Measurements from ENCODE around the gene DCUN1D3. TPM values are rescaled to one million over a fixed set of nuclear protein-coding genes. Genes with fewer than 3 reads are reported as not detected.
"Not testable (repeated sequence)": the region's sequence is repeated elsewhere in the genome, so short reads cannot be mapped to it uniquely, and the experiment has no call there.

The DCUN1D3 gene
- polyA plus RNA-seq, 2 of the 4 experiments (the other 2 are of a cell fraction): 5.2 to 7.2 TPM

DNA sequence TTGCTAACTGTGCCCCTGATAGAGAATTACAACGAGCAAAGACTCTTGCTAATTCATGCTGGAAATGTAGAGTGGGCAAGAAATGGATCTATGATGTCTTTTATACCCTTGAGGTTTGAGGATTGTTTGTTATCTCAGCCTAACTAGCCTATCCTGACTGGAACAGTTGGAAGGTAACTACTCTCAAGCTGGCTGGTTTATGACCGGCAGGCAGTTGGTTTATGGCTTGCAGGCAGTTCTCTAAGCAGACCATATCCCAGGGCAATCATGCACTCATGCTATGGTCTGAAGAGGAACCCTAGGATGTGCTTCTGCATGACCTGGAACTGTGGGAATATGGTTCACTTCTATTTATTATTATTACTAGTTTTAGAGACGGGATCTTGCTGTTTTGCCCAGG is 49.5 kb upstream of the DCUN1D3 start:
- no peak overlapping the region for H3K4me3 ChIP-seq
- H3K9me3 ChIP-seq: no peaks in the 10 kb centered on the region
- POLR2A ChIA-PET: no interaction called here
- FAIRE-seq (no peak), DNase-seq (ENCODE audit: low read depth in 1 of 2, low spot score in 1 of 2) (no peak), ATAC-seq (peak; percentile 19; a peak in 1 of 6 replicates)
- no peak overlapping the region for H3K4me2 ChIP-seq
- no peak overlapping the region for H3K27ac ChIP-seq
- no peaks in the 10 kb centered on the region for H3K4me1 ChIP-seq
- CTCF ChIA-PET: interaction anchor here (1.4 to 1.7 kb wide), 2 partner anchors 12 to 99 kb away, joined by 3 to 6 read pairs; no protein-coding TSS in a partner anchor
- WGBS (ENCODE audit: missing lambda C conversion rate): 45% methylated on average over 3 of the region's 3 CpGs
- TF ChIP-seq MAFK (IDR thresholded peaks at IDR 0.05; ENCODE audit: partially characterized antibody): no peak

GRCh38 chr16:20948444-20948843 is 48.3 kb upstream of the DCUN1D3 start:
- ATAC-seq: no peak
- Histone ChIP-seq H3K27ac (no peak overlapping the region), H3K4me1 (no peaks in the 10 kb centered on the region), H3K4me2 (no peak overlapping the region), H3K4me3 (no peak overlapping the region), H3K9me3 (no peaks in the 10 kb centered on the region)
- no peak for DNase-seq (ENCODE audit: low read depth in 1 of 2, low spot score in 1 of 2)
- ChIA-PET POLR2A (no interaction called here), CTCF (interaction anchor here (0.9 to 1.7 kb wide), 3 partner anchors 10 to 98 kb away, joined by 3 to 6 read pairs (median 4); no protein-coding TSS in a partner anchor)
- no peak for FAIRE-seq
- WGBS (ENCODE audit: missing lambda C conversion rate): 62% methylated on average over 9 of the region's 9 CpGs
- no peak for TF ChIP-seq HEYL (CRISPR knock-in tag; IDR thresholded peaks at IDR 0.05)
- no peak for TF ChIP-seq MYC (IDR thresholded peaks at IDR 0.05; ENCODE audit: borderline replicate concordance, low read length)
- no peak for TF ChIP-seq ZNF302 (CRISPR knock-in tag; IDR thresholded peaks at IDR 0.05)
- TF ChIP-seq ESRRA (IDR thresholded peaks at IDR 0.05; ENCODE audit: borderline replicate concordance, low read length): no peak
- no peak for TF ChIP-seq BHLHE40 (IDR thresholded peaks at IDR 0.05; ENCODE audit: low read depth, low read length)
- no peak for TF ChIP-seq EP300 (IDR thresholded peaks at IDR 0.05)
- no peak for TF ChIP-seq NPAS2 (CRISPR knock-in tag; IDR thresholded peaks at IDR 0.05; ENCODE audit: borderline replicate concordance)
- no peak for TF ChIP-seq TP53 (CRISPR knock-in tag; IDR thresholded peaks at IDR 0.05)
- TF ChIP-seq HMGXB4 (CRISPR knock-in tag; IDR thresholded peaks at IDR 0.05; ENCODE audit: borderline replicate concordance): no peak
- no peak for TF ChIP-seq ZSCAN20 (CRISPR knock-in tag; IDR thresholded peaks at IDR 0.05)

DNA sequence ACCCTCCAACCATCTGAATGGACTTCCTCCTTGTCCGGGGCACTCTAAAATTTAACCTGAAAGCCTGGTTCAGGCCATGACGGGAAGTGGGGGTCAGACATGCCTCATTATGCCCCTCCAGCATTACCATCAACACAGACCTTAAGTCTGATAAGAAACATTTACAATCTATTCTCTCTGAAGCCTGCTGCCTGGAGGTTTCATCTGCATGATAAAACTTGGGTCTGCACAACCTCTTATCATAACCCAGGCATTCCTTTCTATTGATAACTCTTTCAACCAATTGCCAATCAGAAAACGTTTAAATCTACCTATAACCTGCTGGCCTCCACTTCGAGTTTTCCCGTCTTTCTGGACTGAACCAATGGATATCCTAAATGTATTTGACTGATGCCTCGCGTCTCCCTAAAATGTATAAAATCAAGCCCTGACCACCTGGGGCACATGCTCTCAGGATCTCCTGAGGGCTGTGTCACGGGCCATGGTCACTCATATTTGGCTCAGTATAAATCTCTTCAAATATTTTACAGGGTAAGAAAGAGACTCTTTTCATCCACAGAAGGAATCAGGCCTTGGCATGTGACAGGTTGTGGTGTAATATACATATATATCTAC is 46.0 kb upstream of the DCUN1D3 start:
- Histone ChIP-seq H3K4me2 (no peak overlapping the region), H3K4me3 (no peak overlapping the region), H3K4me1 (no peaks in the 10 kb centered on the region), H3K9me3 (no peaks in the 10 kb centered on the region), H3K27ac (no peak overlapping the region)
- ATAC-seq: no peak
- no peak for DNase-seq (ENCODE audit: low read depth in 1 of 2, low spot score in 1 of 2)
- ChIA-PET CTCF (no interaction called here), POLR2A (no interaction called here)
- WGBS (ENCODE audit: missing lambda C conversion rate): 56% methylated on average over 8 of the region's 8 CpGs
- no peak for FAIRE-seq
- TF ChIP-seq MAFK (IDR thresholded peaks at IDR 0.05; ENCODE audit: partially characterized antibody): no peak

- POLR2A ChIA-PET; H3K27ac ChIP-seq; FAIRE-seq; CTCF ChIA-PET; H3K4me2 ChIP-seq; H3K9me3 ChIP-seq; H3K4me3 ChIP-seq; ATAC-seq; DNase-seq (ENCODE audit: low read depth in 1 of 2, low spot score in 1 of 2); H3K4me1 ChIP-seq: not testable (repeated sequence)
- 88% methylated on average over 11 of the region's 11 CpGs for WGBS (ENCODE audit: missing lambda C conversion rate)
These were observed 45.4 kb upstream of the DCUN1D3 start for GRCh38 chr16:20945575-20945875.

GRCh38 chr16:20944861-20945574 is 44.9 kb upstream of the DCUN1D3 start:
- CTCF ChIA-PET: interaction anchor here (1.1 to 1.2 kb wide), 2 partner anchors 13 to 15 kb away, joined by 3 to 4 read pairs; no protein-coding TSS in a partner anchor
- 45% methylated on average over 4 of the region's 5 CpGs for WGBS (ENCODE audit: missing lambda C conversion rate)
- DNase-seq (ENCODE audit: low read depth in 1 of 2, low spot score in 1 of 2) (no peak), ATAC-seq (no peak), FAIRE-seq (no peak)
- POLR2A ChIA-PET: no interaction called here
- no peak overlapping the region for H3K4me3 ChIP-seq
- H3K4me2 ChIP-seq: no peak overlapping the region
- no peak overlapping the region for H3K27ac ChIP-seq
- H3K4me1 ChIP-seq: no peaks in the 10 kb centered on the region
- H3K9me3 ChIP-seq: no peaks in the 10 kb centered on the region
- TF ChIP-seq HOXB5 (CRISPR knock-in tag; IDR thresholded peaks at IDR 0.05) (no peak), EHMT2 (IDR thresholded peaks at IDR 0.05; ENCODE audit: low read depth) (no peak), CBX8 (IDR thresholded peaks at IDR 0.05) (no peak), NR3C1 (IDR thresholded peaks at IDR 0.05) (no peak), ATOH8 (CRISPR knock-in tag; IDR thresholded peaks at IDR 0.05; ENCODE audit: low read depth) (no peak), HEYL (CRISPR knock-in tag; IDR thresholded peaks at IDR 0.05) (no peak), E2F6 (IDR thresholded peaks at IDR 0.05; ENCODE audit: borderline replicate concordance, low read depth) (no peak), RARB (CRISPR knock-in tag; IDR thresholded peaks at IDR 0.05) (no peak), NFE2L2 (conservative IDR thresholded peaks at IDR 0.05; ENCODE audit: low read length) (no peak), HOXB13 (CRISPR knock-in tag; IDR thresholded peaks at IDR 0.05; ENCODE audit: low read depth) (0 out of 2 replicates have a peak, but pooled peaks have one; percentile 26), RAD21 (conservative IDR thresholded peaks at IDR 0.05 in 1 of 2, IDR thresholded peaks at IDR 0.05 in 1 of 2) (0 out of 5 replicates have a peak, but pooled peaks of 1 of the 2 experiments have one; percentile 7)
- TF ChIP-seq, protein P1, sequence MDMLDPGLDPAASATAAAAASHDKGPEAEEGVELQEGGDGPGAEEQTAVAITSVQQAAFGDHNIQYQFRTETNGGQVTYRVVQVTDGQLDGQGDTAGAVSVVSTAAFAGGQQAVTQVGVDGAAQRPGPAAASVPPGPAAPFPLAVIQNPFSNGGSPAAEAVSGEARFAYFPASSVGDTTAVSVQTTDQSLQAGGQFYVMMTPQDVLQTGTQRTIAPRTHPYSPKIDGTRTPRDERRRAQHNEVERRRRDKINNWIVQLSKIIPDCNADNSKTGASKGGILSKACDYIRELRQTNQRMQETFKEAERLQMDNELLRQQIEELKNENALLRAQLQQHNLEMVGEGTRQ (IDR thresholded peaks at IDR 0.05): no peak
